IMR-90 (cell line): Measurements from ENCODE around the gene RAPGEF1. TPM values are rescaled to one million over a fixed set of nuclear protein-coding genes. Genes with fewer than 3 reads are reported as not detected.

Source experiments
- ATAC-seq: fragments of 200-7000 bp; cut with Tn5 transposase; 2 replicates; pipeline ENCODE4 v1.9.1; 2020; ENCODE audit warnings: low read depth, mild to moderate bottlenecking, moderate library complexity
- BruUV-seq: library from RNA; stranded (reverse); fragments of 400-500 nt; replicated peaks from 2 replicates; lab custom pipeline; 2021; lab: Mats Ljungman, UMichigan
- CTCF ChIA-PET: fragments of 300-600 bp; formaldehyde crosslinking; extraction: SDS; loops from one replicate; lab custom pipeline; 2021; ENCODE audit warnings: antibody characterized with exemption; lab: Yijun Ruan, JAX
- POLR2A ChIA-PET: fragments of 300-600 bp; sonication (Branson Sonifier 250); formaldehyde crosslinking; loops from one replicate; lab custom pipeline; 2022; ENCODE audit warnings: antibody characterized with exemption; ENCODE audit not compliant: unreplicated experiment; lab: Charles Lee
- DNase-seq: peaks from one replicate; pipeline ENCODE4 v3.0.0; 2013
- H2AFZ ChIP-seq: replicated peaks from 2 replicates; pipeline ENCODE3; 2013; ENCODE audit warnings: low read length, mild to moderate bottlenecking; ENCODE audit not compliant: poor library complexity
- H2AK5ac ChIP-seq: 2 replicates; pipeline ENCODE4 v1.6.1; 2013; ENCODE audit warnings: low read depth, low read length, inconsistent platforms
- H2AK9ac ChIP-seq: replicated peaks from 2 replicates; pipeline ENCODE3; 2013; ENCODE audit warnings: mild to moderate bottlenecking, low read depth, low read length, moderate library complexity; ENCODE audit not compliant: poor library complexity
- H2BK120ac ChIP-seq: 2 replicates; pipeline ENCODE4 v1.6.1; 2013; ENCODE audit warnings: low read depth, low read length, inconsistent platforms
- H2BK15ac ChIP-seq: 3 replicates; pipeline ENCODE4 v1.6.1; 2013; ENCODE audit warnings: low read depth, low read length, inconsistent platforms
- H2BK20ac ChIP-seq: 2 replicates; pipeline ENCODE4 v1.6.1; 2013; ENCODE audit warnings: low read depth, mild to moderate bottlenecking, inconsistent platforms, low read length, moderate library complexity
- H2BK5ac ChIP-seq: 2 replicates; pipeline ENCODE4 v1.6.1; 2013; ENCODE audit warnings: mild to moderate bottlenecking, low read depth, low read length, inconsistent platforms; ENCODE audit not compliant: poor library complexity, severe bottlenecking
- H3K14ac ChIP-seq: replicated peaks from 2 replicates; pipeline ENCODE4 v1.6.1; 2013; ENCODE audit warnings: low read depth, low read length, inconsistent platforms
- H3K18ac ChIP-seq: 2 replicates; pipeline ENCODE4 v1.6.1; 2013; ENCODE audit warnings: low read depth, low read length, control low read depth
- H3K23ac ChIP-seq: 2 replicates; pipeline ENCODE4 v1.6.1; 2013; ENCODE audit warnings: low read depth, low read length, inconsistent platforms
- H3K27ac ChIP-seq: 2 replicates; pipeline ENCODE4 v1.5.1; 2013; ENCODE audit warnings: mild to moderate bottlenecking, control low read depth, low read length; ENCODE audit not compliant: insufficient read depth
- H3K27me3 ChIP-seq: 2 replicates; pipeline ENCODE4 v1.6.1; 2013; ENCODE audit warnings: low read length; ENCODE audit not compliant: control insufficient read depth, insufficient read depth
- H3K36me3 ChIP-seq: 2 replicates; pipeline ENCODE4 v1.6.1; 2013; ENCODE audit warnings: low read length, mixed read lengths; ENCODE audit not compliant: control insufficient read depth, insufficient read depth
- H3K4ac ChIP-seq: 2 replicates; pipeline ENCODE4 v1.6.1; 2013; ENCODE audit warnings: low read depth, low read length, inconsistent platforms
- H3K4me1 ChIP-seq: 2 replicates; pipeline ENCODE4 v1.6.1; 2013; ENCODE audit warnings: low read length, mixed read lengths; ENCODE audit not compliant: control insufficient read depth, insufficient read depth
- H3K4me2 ChIP-seq: 2 replicates; pipeline ENCODE4 v1.6.1; 2013; ENCODE audit warnings: low read depth, mild to moderate bottlenecking, control low read depth, low read length, moderate library complexity
- H3K4me3 ChIP-seq: 2 replicates; pipeline ENCODE4 v1.5.1; 2013; ENCODE audit warnings: low read depth, mild to moderate bottlenecking, control low read depth, low read length, moderate library complexity; ENCODE audit not compliant: insufficient read depth
- H3K56ac ChIP-seq: 2 replicates; pipeline ENCODE4 v1.6.1; 2013; ENCODE audit warnings: low read length, inconsistent platforms; ENCODE audit not compliant: insufficient read depth; ENCODE audit errors: extremely low read depth
- H3K79me1 ChIP-seq, 2 experiments: 2 replicates each; pipeline ENCODE4 v1.6.1; 2013; ENCODE audit warnings: low read length in 2 of 2, inconsistent platforms in 1 of 2, low read depth in 1 of 2
- H3K9ac ChIP-seq: 2 replicates; pipeline ENCODE4 v1.6.1; 2013; ENCODE audit warnings: low read depth, low read length, control low read depth
- H3K9me1 ChIP-seq: 2 replicates; pipeline ENCODE4 v1.6.1; 2013; ENCODE audit warnings: low read length, inconsistent platforms; ENCODE audit not compliant: insufficient read depth
- H3K9me3 ChIP-seq: 2 replicates; pipeline ENCODE4 v1.6.1; 2013; ENCODE audit warnings: low read length; ENCODE audit not compliant: control insufficient read depth, insufficient read depth
- H4K20me1 ChIP-seq: 2 replicates; pipeline ENCODE4 v1.6.1; 2013; ENCODE audit warnings: low read length, inconsistent platforms; ENCODE audit not compliant: insufficient read depth
- H4K5ac ChIP-seq: 2 replicates; pipeline ENCODE4 v1.6.1; 2013; ENCODE audit warnings: mild to moderate bottlenecking, low read depth, low read length, control low read depth
- H4K8ac ChIP-seq, 2 experiments: 2 replicates each; pipeline ENCODE4 v1.6.1; 2013; ENCODE audit warnings: low read depth in 2 of 2, low read length in 2 of 2, control low read depth in 1 of 2, inconsistent platforms in 1 of 2
- H4K91ac ChIP-seq: 2 replicates; pipeline ENCODE4 v1.6.1; 2013; ENCODE audit warnings: low read depth, low read length, inconsistent platforms; ENCODE audit not compliant: insufficient read depth
- BHLHE40 ChIP-seq: fragments of 150-350 bp; IDR thresholded peaks from 2 replicates; pipeline ENCODE4 v1.6.1; 2016; ENCODE audit warnings: mild to moderate bottlenecking, low read depth, low read length
- CEBPB ChIP-seq: IDR thresholded peaks from 2 replicates; pipeline ENCODE4 v1.6.1; 2012; ENCODE audit warnings: low read depth, low read length, improper control_type of control experiment
- CHD1 ChIP-seq: IDR thresholded peaks from 2 replicates; pipeline ENCODE4 v1.6.1; 2012; ENCODE audit warnings: low read depth, low read length, improper control_type of control experiment
- CTCF ChIP-seq: conservative IDR thresholded peaks from 2 replicates; pipeline ENCODE4 v1.5.1; 2012; ENCODE audit warnings: mild to moderate bottlenecking, low read depth, low read length, improper control_type of control experiment
- ELK1 ChIP-seq: fragments of 150-350 bp; IDR thresholded peaks from 2 replicates; pipeline ENCODE4 v1.6.1; 2016; ENCODE audit warnings: low read depth, mild to moderate bottlenecking, low read length, moderate library complexity, borderline replicate concordance
- FOS ChIP-seq: fragments of 150-350 bp; IDR thresholded peaks from 2 replicates; pipeline ENCODE4 v1.6.1; 2016; ENCODE audit warnings: low read depth, low read length
- MAFK ChIP-seq: IDR thresholded peaks from 2 replicates; pipeline ENCODE4 v1.6.1; 2012; ENCODE audit warnings: low read depth, low read length, improper control_type of control experiment
- MAZ ChIP-seq: IDR thresholded peaks from 2 replicates; pipeline ENCODE4 v1.6.1; 2012; ENCODE audit warnings: low read depth, mild to moderate bottlenecking, low read length, improper control_type of control experiment, moderate library complexity, borderline replicate concordance
- MXI1 ChIP-seq: IDR thresholded peaks from 2 replicates; pipeline ENCODE4 v1.6.1; 2012; ENCODE audit warnings: low read depth, mild to moderate bottlenecking, low read length, moderate library complexity, borderline replicate concordance
- NFE2L2 ChIP-seq: fragments of 150-350 bp; IDR thresholded peaks from 2 replicates; pipeline ENCODE4 v1.6.1; 2016; ENCODE audit warnings: low read depth, mild to moderate bottlenecking, low read length
- RAD21 ChIP-seq: IDR thresholded peaks from 2 replicates; pipeline ENCODE4 v1.6.1; 2012; ENCODE audit warnings: low read length, improper control_type of control experiment
- RCOR1 ChIP-seq: IDR thresholded peaks from 2 replicates; pipeline ENCODE4 v1.6.1; 2012; ENCODE audit warnings: mild to moderate bottlenecking, low read length, improper control_type of control experiment; ENCODE audit not compliant: insufficient replicate concordance
- RFX5 ChIP-seq: IDR thresholded peaks from 2 replicates; pipeline ENCODE4 v1.8.0; 2012; ENCODE audit warnings: low read depth, mild to moderate bottlenecking, low read length, moderate library complexity
- SMC3 ChIP-seq: fragments of 150-350 bp; IDR thresholded peaks from 2 replicates; pipeline ENCODE4 v1.6.1; 2016; ENCODE audit warnings: low read depth, mild to moderate bottlenecking, antibody characterized with exemption, low read length, moderate library complexity
- USF2 ChIP-seq: fragments of 150-350 bp; IDR thresholded peaks from 2 replicates; pipeline ENCODE4 v1.6.1; 2017; ENCODE audit warnings: mild to moderate bottlenecking, antibody characterized with exemption, low read length, low read depth
- WGBS, 2 experiments: methylation state at CpG; one replicate each; pipeline versions ENCODE4 v1.1.5 to v1.1.7; 2013; ENCODE audit warnings: missing lambda C conversion rate in 2 of 2; ENCODE audit not compliant: insufficient read length in 1 of 2; ENCODE audit errors: extremely low coverage in 2 of 2; 5-methylcytosine and 5-hydroxymethylcytosine counted together
- dilution Hi-C: fragments of 300-500 bp; cut with HindIII; formaldehyde crosslinking; loops from one replicate; pipeline ENCODE4 v1.14.3; 2018; ENCODE audit warnings: low sequenced_read_pairs; ENCODE audit not compliant: unreplicated experiment
- in situ Hi-C: fragments of 300-500 bp; cut with MboI; formaldehyde crosslinking; loops from 3 replicates; pipeline ENCODE4 v1.14.3; 2019; ENCODE audit warnings: low sequenced_read_pairs, inconsistent platforms, mixed read lengths
- intact Hi-C: fragments of 100-400 bp; cut with micrococcal nuclease; formaldehyde crosslinking; loops from 2 replicates; pipeline ENCODE4 v1.10.0; 2022
- polyA plus RNA-seq, 3 experiments: library from polyadenylated mRNA; depleted of rRNA; stranded (reverse); fragments of >200 nt; gene quantifications; 2 replicates each; pipeline ENCODE4 v1.2.3, GENCODE V29; 2012; ENCODE audit warnings: low replicate concordance in 1 of 3
- total RNA-seq: library from RNA; depleted of rRNA; stranded (reverse); fragments of >200 nt; gene quantifications from 2 replicates; pipeline ENCODE4 v1.2.3, GENCODE V29; 2012

Gene RAPGEF1
- total and polyA plus RNA-seq, 2 of the 4 experiments (the other 2 are of a cell fraction) = 13.1 to 22.3 TPM

- Histone ChIP-seq H2BK5ac (no peak overlapping the region), H3K36me3 (no peaks in the 10 kb centered on the region), H3K9me3 (peaks cover 13% of the 10 kb centered on the region), H2AK9ac (no peak overlapping the region), H3K27ac (no peak overlapping the region), H4K8ac (no peak overlapping the region), H2BK120ac (no peak overlapping the region), H3K9me1 (no peaks in the 10 kb centered on the region), H3K4me3 (no peak overlapping the region), H2BK20ac (no peak overlapping the region), H3K14ac (no peak overlapping the region), H3K27me3 (peaks cover 37% of the 10 kb centered on the region), H3K4ac (no peak overlapping the region), H3K23ac (no peak overlapping the region), H3K79me1 (no peaks in the 10 kb centered on the region), H4K20me1 (no peaks in the 10 kb centered on the region), H4K5ac (no peak overlapping the region), H3K9ac (no peak overlapping the region), H3K4me1 (no peaks in the 10 kb centered on the region), H3K56ac (no peak overlapping the region), H3K4me2 (no peak overlapping the region), H2AK5ac (no peak overlapping the region), H2AFZ (no peak overlapping the region), H3K18ac (no peak overlapping the region), H4K91ac (no peak overlapping the region), H2BK15ac (no peak overlapping the region)
- in situ Hi-C loops (no loop called here), intact Hi-C loops (no loop called here), dilution Hi-C loops (no loop called here)
- 90% methylated on average over 3 of the region's 15 CpGs; no CpG with 5 or more reads in 1 of the 2 experiments for WGBS, 2 experiments
- POLR2A ChIA-PET = no interaction called here
- no peak for DNase-seq
- CTCF ChIA-PET = no interaction called here
- no TSS peak for BruUV-seq
- ATAC-seq = no peak
- no peak for TF ChIP-seq MAZ
- TF ChIP-seq CHD1 = no peak
- no peak for TF ChIP-seq CTCF
- TF ChIP-seq FOS = no peak
- TF ChIP-seq RCOR1 = no peak
- no peak for TF ChIP-seq NFE2L2
- no peak for TF ChIP-seq MAFK
- TF ChIP-seq ELK1 = no peak
- TF ChIP-seq MXI1 = no peak
- no peak for TF ChIP-seq CEBPB
- TF ChIP-seq BHLHE40 = no peak
- no peak for TF ChIP-seq RFX5
- no peak for TF ChIP-seq SMC3
- TF ChIP-seq USF2 = no peak
- TF ChIP-seq RAD21 = no peak
These were observed 183.8 kb downstream of the RAPGEF1 start for GRCh38 chr9:131555841-131556673.
